Neural cell (in vitro differentiated cells): Measurements from ENCODE around the gene SIAH2.

Source experiments
- CTCF ChIP-seq: fragments of 450-650 bp; IDR thresholded peaks from 2 replicates; pipeline ENCODE4 v1.5.1; 2014; ENCODE audit warnings: antibody characterized with exemption, mild to moderate bottlenecking, moderate library complexity; ENCODE audit not compliant: poor library complexity, severe bottlenecking
- EP300 ChIP-seq: fragments of 450-650 bp; conservative IDR thresholded peaks from 2 replicates; pipeline ENCODE4 v1.6.1; 2014; ENCODE audit warnings: antibody characterized with exemption, mild to moderate bottlenecking, moderate library complexity; ENCODE audit not compliant: poor library complexity, severe bottlenecking
- EZH2 ChIP-seq: fragments of 200-600, 300-800 bp; shearing (Covaris generic), sonication (generic); IDR thresholded peaks from 2 replicates; pipeline ENCODE4 v1.6.1; 2014; ENCODE audit warnings: antibody characterized with exemption, low read length, borderline replicate concordance, mild to moderate bottlenecking; ENCODE audit not compliant: insufficient read depth, poor library complexity, severe bottlenecking
- POLR2AphosphoS5 ChIP-seq: IDR thresholded peaks from 2 replicates; pipeline ENCODE4 v1.6.1; 2012
- RAD21 ChIP-seq: fragments of 450-650 bp; conservative IDR thresholded peaks from 2 replicates; pipeline ENCODE4 v1.6.1; 2014; ENCODE audit warnings: antibody characterized with exemption, mild to moderate bottlenecking, moderate library complexity

- no peak for TF ChIP-seq CTCF
- TF ChIP-seq EZH2, result no peak
- TF ChIP-seq EP300, result no peak
- TF ChIP-seq RAD21, result no peak
- no peak for TF ChIP-seq POLR2AphosphoS5
These were observed 13.7 kb downstream of the SIAH2 start for GRCh38 chr3:150749255-150749654.
